SKM-1 (cell line): ENCODE results near the gene FGF18.
"Not testable (repeated sequence)": the region's sequence is repeated elsewhere in the genome, so short reads cannot be mapped to it uniquely, and the experiment has no call there.

Experiments
- DNase-seq: peaks from one replicate; lab custom pipeline; 2025; ENCODE audit not compliant: unreplicated experiment; lab: John Stamatoyannopoulos, UW

Gene FGF18, protein sequence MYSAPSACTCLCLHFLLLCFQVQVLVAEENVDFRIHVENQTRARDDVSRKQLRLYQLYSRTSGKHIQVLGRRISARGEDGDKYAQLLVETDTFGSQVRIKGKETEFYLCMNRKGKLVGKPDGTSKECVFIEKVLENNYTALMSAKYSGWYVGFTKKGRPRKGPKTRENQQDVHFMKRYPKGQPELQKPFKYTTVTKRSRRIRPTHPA

DNA sequence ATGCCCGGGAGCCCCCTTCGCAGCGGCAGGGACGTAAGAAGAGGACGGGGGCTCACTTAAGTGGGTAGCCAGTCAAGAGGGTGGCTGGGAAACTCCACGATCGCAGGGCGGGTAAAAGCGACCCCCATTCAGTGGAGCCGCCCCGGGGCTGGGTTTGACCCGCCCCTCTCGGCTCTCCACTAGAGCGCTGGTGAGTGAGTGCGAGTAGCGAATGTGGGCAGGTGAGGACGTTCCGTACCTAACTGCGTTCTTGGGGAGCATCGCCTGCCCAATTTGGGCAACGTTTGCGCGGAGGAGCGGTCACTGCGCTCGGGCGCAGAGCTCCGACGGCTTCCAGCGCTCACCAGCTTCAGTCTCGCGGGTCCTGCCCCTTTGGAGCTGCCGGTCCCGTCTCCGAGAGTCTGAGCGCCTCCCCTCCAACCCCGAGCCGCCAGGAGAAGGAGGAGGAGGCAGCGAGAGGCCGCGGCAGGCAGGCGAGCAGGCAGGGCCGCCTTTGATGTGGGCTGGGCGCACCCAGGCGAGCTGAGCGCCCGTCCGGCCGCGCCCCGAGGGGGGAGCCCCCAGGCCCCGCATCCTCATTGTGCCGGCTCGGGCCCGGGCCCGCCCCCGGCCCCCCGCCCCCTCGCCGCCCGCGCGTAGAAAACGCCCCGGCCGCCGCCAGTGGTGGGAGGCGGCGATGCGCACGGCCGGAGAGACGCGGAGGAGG, at the start of gene FGF18:
TSS of gene FGF18 (plus strand) at position 666 of the 706 bp plus-strand sequence. CDS start 553 bp downstream, outside the sequence.
- no peak for DNase-seq

DNA sequence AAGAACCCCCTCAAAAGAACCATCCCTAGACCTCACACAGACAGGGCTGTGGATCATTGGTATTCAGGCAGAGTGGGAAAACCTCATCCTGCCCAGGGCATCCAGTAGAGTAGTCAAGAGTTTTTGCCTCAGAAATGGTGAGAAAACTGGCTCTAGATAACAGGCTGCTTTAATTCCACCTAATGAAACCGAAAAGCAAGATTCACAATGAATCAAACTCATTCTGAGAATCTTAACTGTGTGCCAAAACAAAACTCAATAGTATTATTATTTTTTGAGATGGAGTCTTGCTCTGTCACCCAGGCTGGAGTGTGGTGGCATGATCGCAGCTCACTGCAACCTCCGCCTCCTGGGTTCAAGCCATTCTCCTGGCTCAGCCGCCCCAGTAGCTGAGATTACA, 49.5 kb upstream of the FGF18 start:
- DNase-seq = no peak

DNA sequence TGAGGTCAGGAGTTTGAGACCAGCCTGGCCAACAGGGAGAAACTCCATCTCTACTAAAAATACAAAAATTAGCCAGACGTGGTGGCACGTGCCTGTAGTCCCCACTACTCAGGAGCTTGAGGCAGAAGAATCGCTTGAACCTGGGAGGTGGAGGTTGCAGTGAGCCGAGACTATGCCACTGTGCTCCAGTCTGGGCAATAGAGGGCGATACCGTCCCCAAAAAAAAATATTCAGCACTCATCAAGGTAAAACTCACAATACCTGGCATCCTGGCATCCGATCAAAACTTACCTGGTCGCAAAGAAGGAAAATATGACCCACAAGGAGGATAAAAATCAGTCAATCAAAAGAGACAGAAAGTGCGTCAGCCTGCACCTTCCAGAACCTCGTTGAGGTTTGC, 48.6 kb upstream of the FGF18 start:
- DNase-seq = not testable (repeated sequence)

DNA sequence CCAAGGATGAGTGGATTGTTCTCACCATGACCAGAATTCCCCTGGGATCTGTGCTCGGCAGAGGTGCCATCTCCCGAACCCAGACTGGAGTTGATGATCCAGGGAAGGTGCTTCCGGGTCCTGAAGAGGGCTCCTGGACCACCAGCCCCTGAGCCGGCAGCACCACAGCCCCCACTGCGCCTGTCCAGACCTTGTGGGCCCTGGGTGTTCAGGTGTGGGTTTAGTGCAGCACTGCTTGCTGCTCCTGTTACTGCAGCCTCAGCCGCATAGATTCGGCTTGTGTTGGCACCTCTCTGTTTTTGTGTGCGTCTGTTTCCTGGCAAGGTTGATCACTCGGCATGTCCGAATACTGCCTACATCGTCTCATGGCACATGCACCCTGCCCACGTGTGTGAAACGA, 48.1 kb upstream of the FGF18 start:
- no peak for DNase-seq

DNA sequence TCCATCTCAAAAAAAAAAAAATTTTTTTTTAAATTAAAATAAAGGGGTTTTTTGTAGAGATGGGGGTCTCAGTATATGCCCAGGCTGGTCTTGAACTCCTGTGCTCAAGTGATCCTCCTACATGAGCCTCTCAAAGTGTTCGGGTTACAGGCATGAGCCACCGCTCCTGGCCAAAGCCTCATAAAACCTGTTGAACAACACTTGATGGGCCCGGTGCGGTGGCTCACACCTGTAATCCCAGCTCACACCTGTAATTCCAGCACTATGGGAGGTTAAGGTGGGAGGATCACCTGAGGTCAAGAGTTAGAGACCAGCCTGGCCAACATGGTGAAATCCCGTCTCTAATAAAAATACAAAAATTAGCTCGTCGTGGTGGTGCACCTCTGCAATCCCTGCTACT, 39.5 kb upstream of the FGF18 start:
- no peak for DNase-seq

DNA sequence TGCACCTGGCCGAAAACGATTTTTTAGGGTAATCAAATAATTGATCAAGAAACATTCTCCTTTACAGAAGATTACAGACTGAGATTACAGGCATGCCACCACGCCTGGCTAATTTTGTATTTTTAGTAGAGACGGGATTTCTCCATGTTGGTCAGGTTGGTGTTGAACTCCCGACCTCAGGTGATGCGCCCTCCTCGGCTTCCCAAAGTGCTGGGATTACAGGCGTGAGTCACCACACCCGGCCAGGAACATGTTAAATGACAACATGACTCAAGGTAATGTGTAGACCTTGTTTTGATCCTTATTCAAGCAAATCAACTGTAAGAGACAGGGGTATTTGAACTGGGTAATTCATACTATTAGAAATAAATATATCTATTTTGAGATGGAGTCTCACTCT, 35.0 kb upstream of the FGF18 start:
- DNase-seq = not testable (repeated sequence)

DNA sequence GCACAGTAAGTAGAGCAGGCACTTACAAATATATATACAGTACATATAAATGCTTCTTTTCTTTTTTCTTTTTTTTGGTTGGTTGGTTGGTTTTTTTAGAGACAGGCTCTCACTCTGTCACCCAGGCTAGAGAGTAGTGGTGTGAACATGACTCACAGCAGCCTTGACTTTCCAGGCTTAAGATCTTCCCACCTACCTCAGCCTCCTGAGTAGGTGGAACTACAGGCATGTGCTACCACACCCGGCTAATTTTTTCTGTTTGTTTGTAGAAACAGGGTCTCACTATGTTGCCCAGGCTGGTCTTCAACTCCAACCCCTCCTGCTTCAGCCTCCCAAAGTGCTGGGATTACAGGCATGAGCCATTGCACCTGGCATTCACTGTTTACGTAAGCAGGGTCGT, 34.4 kb upstream of the FGF18 start:
- not testable (repeated sequence) for DNase-seq

DNA sequence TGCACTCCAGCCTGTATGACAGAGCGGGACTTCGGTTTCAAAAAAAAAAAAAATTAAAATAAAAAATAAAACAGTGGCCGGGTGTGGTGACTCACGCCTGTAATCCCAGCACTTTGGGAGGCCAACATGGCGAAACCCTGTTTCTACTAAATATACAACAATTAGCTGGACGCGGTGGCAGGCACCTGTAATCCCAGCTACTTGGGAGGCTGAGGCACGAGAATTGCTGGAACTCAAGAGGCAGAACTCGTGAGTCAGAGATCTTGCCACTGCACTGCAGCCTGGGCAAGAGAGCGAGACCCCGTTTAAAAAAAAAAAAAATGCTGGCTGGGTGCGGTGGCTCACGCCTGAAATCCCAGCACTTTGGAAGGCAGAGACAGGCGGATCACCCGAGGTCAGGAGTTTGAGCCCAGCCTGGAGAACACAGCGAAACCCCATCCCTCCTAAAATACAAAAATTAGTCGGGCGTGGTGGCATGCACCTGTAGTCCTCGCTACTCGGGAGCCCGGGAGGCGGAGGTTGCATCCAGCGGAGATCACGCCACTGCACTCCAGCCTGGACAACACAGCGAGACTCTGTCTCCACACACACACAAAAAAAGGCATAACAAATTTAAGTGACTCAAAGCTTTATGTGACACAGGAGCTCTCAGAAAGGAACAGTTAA, 33.3 kb upstream of the FGF18 start:
- DNase-seq = no peak

DNA sequence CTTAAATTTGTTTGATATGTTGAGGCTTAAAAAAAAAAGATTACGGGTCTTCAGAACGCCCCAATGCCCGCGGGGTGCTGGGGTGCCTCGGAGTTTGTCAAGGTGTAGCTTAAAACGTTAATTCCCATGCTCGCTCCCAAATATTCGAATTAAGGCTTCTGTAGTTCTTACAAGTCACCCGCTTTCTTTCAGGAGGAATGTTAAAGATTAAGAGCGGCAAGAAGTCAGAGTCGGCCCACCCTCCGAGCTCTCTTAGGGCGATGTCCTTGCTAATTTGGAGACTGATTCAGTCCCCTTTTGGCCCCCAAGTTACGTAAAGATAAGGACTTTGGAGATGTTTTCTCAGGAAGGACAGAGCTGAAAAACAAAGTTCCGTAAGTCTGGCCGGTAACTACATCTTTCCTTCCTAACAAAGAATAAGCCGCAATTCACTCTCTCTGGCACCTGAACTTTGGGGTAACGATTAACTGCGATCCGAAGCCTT, 32.5 kb upstream of the FGF18 start:
- no peak for DNase-seq

DNA sequence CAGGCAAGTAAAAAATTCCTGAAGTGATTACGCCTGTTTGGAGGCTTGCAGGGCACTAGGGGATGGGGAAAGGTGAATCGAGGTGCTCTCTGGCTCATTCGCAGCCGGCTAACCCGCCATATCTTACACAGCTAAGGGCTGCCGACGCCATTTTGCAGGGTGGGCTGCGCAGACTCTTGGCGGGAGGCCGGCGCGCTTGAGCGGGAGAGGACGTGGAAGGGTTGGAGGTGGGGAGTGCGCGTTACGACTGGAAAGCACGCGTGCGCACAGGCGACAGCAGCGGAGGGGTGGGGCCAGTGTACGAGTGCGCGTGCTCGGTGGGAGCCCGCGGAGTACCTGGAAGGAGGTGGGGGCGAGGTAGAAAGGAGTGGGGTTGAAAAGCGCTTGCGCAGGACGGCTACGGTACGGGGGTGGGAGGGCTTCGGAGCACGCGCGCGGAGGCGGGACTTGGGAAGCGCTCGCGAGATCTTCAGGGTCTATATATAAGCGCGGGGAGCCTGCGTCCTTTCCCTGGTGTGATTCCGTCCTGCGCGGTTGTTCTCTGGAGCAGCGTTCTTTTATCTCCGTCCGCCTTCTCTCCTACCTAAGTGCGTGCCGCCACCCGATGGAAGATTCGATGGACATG, 32.0 kb upstream of the FGF18 start, which contains the start of gene NPM1:
TSS of gene NPM1 (plus strand) at position 505 of the 625 bp plus-strand sequence. CDS start at position 605, 100 bp downstream.
- peak; percentile 98 for DNase-seq

DNA sequence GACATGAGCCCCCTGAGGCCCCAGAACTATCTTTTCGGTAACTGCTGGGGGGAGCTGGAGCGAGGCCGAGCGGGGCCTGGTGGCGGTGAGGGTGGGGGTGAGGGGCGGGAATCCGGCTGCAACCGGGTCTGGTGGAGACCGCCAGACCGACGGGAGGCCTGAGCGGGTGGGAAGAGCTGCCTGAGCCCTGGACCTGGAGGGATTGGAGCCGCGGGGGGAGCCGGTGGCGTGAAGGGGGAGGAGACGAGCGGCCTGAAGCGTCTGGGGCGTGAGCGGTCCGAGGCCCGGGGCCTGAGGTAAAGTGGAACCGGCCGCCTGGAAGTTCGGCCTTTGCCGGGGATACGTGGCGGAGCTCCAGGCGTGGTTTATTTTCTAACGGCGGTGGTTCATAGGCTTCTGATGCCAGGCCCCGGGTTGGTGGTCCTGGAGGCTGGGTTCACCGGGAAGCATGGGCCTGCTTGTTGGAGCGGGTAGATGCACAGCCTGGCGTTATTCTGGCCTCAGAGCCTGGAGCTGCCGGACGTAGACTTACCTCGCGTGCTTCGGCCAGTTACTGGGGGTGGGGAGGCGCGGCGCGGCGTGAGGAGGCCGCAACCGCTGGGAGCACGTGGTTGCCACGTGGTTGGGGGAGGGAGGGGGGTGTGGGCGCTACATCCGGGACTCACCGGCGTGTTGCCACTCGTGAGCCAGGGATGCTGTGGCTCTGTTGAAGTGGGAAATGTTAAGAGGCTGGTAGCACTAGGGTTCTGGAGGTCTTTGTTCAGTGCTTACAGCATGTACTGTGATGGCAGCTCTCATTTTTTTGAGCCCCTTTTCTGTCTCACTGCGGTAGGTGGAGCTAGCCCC, 31.3 kb upstream of the FGF18 start:
- peak; percentile 38 for DNase-seq

DNA sequence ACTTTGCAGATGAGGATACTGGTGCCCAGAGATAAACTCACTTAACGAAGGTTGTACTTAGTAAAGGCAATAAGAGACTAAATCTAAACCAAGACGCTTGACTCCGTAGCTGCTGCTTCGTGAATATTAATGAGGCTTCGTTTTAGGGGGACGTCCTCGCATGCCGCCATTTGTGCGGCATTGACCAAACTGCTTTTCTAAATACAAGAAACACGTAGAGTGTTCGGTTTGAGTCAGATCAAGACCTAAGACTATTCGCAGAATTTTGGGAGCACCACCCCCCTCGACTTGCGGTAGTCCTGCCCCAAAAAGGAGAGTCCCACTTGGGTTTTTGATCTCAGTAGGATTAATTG, 30.7 kb upstream of the FGF18 start:
- DNase-seq = no peak

DNA sequence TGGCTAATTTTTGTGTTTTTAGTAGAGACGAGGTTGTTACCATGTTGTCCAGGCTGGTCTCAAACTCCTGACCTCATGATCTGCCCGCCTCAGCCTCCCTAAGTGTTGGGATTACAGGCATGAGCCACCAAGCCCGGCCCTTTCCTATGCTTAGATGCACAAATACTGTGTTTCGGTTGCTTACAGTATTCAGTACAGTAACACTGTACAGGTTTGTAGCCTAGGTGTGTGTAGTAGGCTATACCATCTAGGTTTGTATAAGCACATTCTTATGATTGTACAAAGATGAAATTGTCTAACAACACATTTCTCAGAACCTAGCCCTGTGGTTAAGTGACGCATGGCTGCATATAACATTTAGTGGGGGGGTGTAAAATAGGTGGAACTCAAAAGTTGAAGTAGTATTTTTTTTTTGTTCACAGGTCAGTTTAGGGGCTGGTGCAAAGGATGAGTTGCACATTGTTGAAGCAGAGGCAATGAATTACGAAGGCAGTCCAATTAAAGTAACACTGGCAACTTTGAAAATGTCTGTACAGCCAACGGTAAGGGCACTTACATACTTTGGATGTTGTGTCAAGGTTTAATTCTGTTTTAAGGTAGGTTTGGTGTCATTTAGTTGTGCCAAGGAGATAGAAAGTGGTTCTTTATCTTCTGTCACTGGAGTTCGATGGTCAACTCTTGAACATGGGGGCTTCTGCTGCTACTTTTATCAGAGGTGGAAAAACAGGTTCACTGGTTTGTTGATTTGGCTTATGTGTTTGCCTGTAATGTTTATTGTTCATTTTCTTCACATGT, 28.4 kb upstream of the FGF18 start:
- no peak for DNase-seq

DNA sequence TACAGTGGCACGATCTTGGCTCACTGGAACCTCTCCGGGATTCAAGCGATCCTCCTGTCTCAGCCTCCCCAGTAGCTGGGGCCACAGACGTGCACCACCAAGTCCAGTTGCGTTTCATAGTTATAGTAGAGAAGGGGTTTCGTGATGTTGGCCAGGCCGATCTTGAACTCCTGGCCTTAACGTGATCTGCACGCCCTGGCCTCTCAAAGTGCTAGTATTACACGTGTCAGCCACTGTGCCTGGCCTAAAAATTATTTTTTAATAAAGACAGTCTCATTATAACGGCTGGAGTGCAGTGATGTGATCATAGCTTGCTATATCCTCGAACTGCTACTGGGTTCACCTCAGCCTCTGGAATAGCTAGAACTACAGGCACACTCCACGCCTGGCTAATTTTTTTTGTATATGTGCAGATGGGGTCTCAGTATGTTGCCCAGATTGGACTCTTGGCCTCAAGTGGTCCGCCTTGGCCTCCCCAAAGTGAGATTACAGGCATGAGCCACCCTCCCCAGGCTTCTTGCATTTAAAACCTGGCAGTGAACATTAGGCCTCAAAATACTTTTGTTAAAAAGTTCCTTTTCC, 27.4 kb upstream of the FGF18 start:
- no peak for DNase-seq

DNA sequence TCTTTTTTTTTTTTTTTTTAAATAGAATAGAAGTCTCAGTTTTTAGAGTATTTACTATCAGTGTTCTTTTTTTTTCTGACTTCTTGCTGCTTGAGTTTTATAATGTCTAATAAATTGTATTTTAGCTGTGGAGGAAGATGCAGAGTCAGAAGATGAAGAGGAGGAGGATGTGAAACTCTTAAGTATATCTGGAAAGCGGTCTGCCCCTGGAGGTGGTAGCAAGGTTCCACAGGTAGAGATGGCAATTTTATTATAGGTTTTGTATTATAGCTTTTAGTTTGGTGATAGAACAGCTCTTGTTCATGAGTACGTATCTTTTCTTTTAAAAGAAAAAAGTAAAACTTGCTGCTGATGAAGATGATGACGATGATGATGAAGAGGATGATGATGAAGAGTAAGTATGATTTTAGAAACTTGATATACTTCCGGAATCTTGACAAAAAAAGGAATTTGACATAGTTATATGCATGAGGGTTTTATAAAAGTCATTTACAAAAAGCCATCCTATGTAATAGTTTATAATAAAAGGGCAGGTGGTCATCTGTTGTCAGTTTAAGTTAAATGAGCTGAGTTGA, 26.8 kb upstream of the FGF18 start:
- DNase-seq = no peak

DNA sequence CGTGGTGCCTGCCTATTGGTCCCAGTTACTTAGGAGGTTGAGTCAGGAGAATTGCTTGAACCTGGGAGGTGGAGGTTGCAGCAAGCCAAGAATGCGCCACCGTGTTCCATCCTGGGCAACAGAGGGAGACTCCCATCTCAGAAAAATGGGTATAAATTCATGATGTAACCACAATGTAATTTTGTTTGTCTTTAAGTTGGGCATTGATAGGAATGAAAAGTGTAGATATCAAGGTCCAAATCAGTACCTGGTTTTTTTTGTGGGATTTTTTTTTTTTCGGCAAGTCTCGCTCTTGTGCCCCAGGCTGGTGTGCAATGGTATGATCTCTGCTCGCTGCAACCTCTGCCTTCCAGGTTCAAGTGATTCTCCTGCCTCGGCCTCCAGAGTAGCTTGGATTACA, 24.4 kb upstream of the FGF18 start:
- no peak for DNase-seq

DNA sequence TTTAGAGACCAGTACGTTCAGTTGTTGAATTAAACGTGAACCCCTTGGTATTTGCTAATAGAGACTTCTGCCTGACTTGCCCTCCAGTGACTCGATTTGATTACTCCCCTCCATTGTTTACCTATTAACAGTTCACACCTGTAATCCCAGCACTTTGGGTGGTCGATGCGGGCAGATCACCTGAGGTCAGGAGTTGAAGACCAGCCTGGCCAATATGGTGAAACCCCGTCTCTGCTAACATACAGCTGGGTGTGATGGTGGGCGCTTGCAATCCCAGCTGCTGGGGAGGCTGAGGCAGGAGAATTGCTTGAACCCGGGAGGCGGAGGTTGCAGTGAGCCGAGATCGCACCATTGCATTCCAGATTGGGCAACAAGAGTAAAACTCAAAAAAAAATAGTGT, 22.9 kb upstream of the FGF18 start:
- not testable (repeated sequence) for DNase-seq

DNA sequence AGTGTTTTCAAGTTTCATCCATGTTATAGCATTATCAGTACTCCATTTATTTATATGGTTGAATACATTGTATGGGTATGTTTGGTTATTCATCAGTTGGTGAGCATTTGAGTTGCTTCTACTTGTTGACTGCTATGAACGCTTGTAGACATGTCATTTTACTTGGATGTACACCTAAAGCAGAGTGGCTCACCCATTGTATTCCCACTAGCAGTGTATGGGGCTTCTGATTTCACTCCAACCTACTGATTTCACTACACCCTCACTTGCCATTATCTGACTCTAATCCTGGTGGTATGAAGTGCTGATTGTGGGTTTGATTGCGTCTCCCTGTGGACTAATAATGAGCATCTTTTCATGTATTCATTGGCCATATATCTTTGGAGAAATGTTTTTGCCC, 22.3 kb upstream of the FGF18 start:
- DNase-seq = no peak

DNA sequence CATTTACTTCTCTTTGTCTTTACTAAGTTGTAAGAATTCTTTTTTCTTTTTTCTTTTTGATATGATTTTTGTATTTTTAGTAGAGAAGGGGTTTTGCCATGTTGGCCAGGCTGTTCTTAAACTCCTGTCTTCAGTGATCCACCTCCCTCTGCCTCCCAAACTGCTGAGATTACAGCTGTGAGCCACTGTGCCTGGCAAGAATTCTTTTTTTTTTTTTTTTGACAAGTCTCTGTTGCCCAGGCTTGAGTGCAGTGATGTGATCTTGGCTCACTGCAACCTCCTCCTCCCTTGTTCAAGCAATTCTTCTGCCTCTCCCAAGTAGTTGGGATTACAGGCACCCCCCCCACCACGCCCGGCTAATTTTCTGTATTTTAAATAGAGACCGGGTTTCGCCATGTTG, 21.8 kb upstream of the FGF18 start:
- DNase-seq = no peak
